ENCODE results near the gene PIK3CG. TPM values are rescaled to one million over a fixed set of nuclear protein-coding genes. Genes with fewer than 3 reads are reported as not detected.
"Not testable (repeated sequence)": the region's sequence is repeated elsewhere in the genome, so short reads cannot be mapped to it uniquely, and the experiment has no call there.

PIK3CG gene
- total RNA-seq, 3 donors from 2014 or later (not counting 1 experiment from before 2014, with no cell fraction given): 64.9 to 83.3 (median 78.2) TPM

- no peaks in the 10 kb centered on the region for H3K4me1 ChIP-seq (ENCODE audit: control insufficient read depth, insufficient read depth, low read length)
- no peak for TF ChIP-seq CTCF (IDR thresholded peaks at IDR 0.05)
- no peak overlapping the region for H3K4me3 Mint-ChIP-seq
- intact Hi-C loops (cut with micrococcal nuclease): no loop called here
- H3K4me1 Mint-ChIP-seq: no peaks in the 10 kb centered on the region
- H3K36me3 Mint-ChIP-seq: peaks cover 20% of the 10 kb centered on the region
- H3K27me3 Mint-ChIP-seq (ENCODE audit: low read depth in 2 of 2): no peaks in the 10 kb centered on the region
- H3K36me3 ChIP-seq (ENCODE audit: control insufficient read depth, insufficient read depth, low read length): no peaks in the 10 kb centered on the region
- H3K9me3 Mint-ChIP-seq: peaks cover 7 to 14% of the 10 kb centered on the region in 2 donors
- H3K4me3 ChIP-seq (ENCODE audit: low read length): no peak overlapping the region
- WGBS (ENCODE audit: insufficient coverage): 100% methylated on average over 1 of the region's 1 CpG
- ATAC-seq: no peak
- H3K27ac ChIP-seq (ENCODE audit: low read length): no peak overlapping the region
- H3K9me3 ChIP-seq (ENCODE audit: control insufficient read depth, insufficient read depth, low read length): no peaks in the 10 kb centered on the region
- no peaks in the 10 kb centered on the region for H3K27me3 ChIP-seq (ENCODE audit: control insufficient read depth, insufficient read depth, low read length)
- H3K27ac Mint-ChIP-seq: no peak overlapping the region
- DNase-seq: no peak
Measured at GRCh38 chr7:106916679-106917078, 51.6 kb downstream of the PIK3CG start.

GRCh38 chr7:106918991-106919390, 53.9 kb downstream of the PIK3CG start:
- Mint-ChIP-seq H3K36me3 (peaks cover 24% of the 10 kb centered on the region), H3K4me1 (no peaks in the 10 kb centered on the region), H3K9me3 (peaks cover 7 to 18% of the 10 kb centered on the region in 2 donors), H3K27me3 (ENCODE audit: low read depth in 2 of 2) (no peaks in the 10 kb centered on the region), H3K4me3 (no peak overlapping the region), H3K27ac (no peak overlapping the region)
- H3K36me3 ChIP-seq (ENCODE audit: control insufficient read depth, insufficient read depth, low read length): no peaks in the 10 kb centered on the region
- intact Hi-C loops (cut with micrococcal nuclease): no loop called here
- ATAC-seq (no peak), DNase-seq (no peak)
- no peaks in the 10 kb centered on the region for H3K27me3 ChIP-seq (ENCODE audit: control insufficient read depth, insufficient read depth, low read length)
- no peak for TF ChIP-seq CTCF (IDR thresholded peaks at IDR 0.05)
- 93% methylated on average over 3 of the region's 3 CpGs for WGBS (ENCODE audit: insufficient coverage)
- no peak overlapping the region for H3K4me3 ChIP-seq (ENCODE audit: low read length)
- no peaks in the 10 kb centered on the region for H3K9me3 ChIP-seq (ENCODE audit: control insufficient read depth, insufficient read depth, low read length)
- no peaks in the 10 kb centered on the region for H3K4me1 ChIP-seq (ENCODE audit: control insufficient read depth, insufficient read depth, low read length)
- H3K27ac ChIP-seq (ENCODE audit: low read length): no peak overlapping the region

- peaks cover 7 to 18% of the 10 kb centered on the region in 2 donors for H3K9me3 Mint-ChIP-seq
- ATAC-seq; intact Hi-C loops (cut with micrococcal nuclease): not testable (repeated sequence)
Measured at GRCh38 chr7:106924468-106924867, 59.4 kb downstream of the PIK3CG start.

GRCh38 chr7:106926892-106927291, 61.8 kb downstream of the PIK3CG start:
- intact Hi-C loops (cut with micrococcal nuclease): no loop called here
- Histone ChIP-seq H3K27me3 (ENCODE audit: control insufficient read depth, insufficient read depth, low read length) (no peaks in the 10 kb centered on the region), H3K4me1 (ENCODE audit: control insufficient read depth, insufficient read depth, low read length) (no peaks in the 10 kb centered on the region), H3K4me3 (ENCODE audit: low read length) (no peak overlapping the region), H3K9me3 (ENCODE audit: control insufficient read depth, insufficient read depth, low read length) (no peaks in the 10 kb centered on the region), H3K36me3 (ENCODE audit: control insufficient read depth, insufficient read depth, low read length) (no peaks in the 10 kb centered on the region), H3K27ac (ENCODE audit: low read length) (no peak overlapping the region)
- no peak for TF ChIP-seq CTCF (IDR thresholded peaks at IDR 0.05)
- Mint-ChIP-seq H3K27me3 (ENCODE audit: low read depth in 2 of 2) (no peaks in the 10 kb centered on the region), H3K4me1 (no peaks in the 10 kb centered on the region), H3K4me3 (no peak overlapping the region), H3K27ac (no peak overlapping the region), H3K9me3 (peaks cover 2 to 3% of the 10 kb centered on the region in 2 donors), H3K36me3 (peaks cover 2% of the 10 kb centered on the region)
- DNase-seq: no peak
- 100% methylated on average over 4 of the region's 4 CpGs for WGBS (ENCODE audit: insufficient coverage)
- ATAC-seq: no peak

More at GRCh38 chr7:106924468-106924867, 59.4 kb downstream of the PIK3CG start:
- H3K27ac Mint-ChIP-seq; H3K4me1 Mint-ChIP-seq; H3K4me1 ChIP-seq (ENCODE audit: control insufficient read depth, insufficient read depth, low read length); H3K4me3 ChIP-seq (ENCODE audit: low read length); H3K27me3 Mint-ChIP-seq (ENCODE audit: low read depth in 2 of 2); H3K9me3 ChIP-seq (ENCODE audit: control insufficient read depth, insufficient read depth, low read length); H3K27ac ChIP-seq (ENCODE audit: low read length); DNase-seq; H3K36me3 ChIP-seq (ENCODE audit: control insufficient read depth, insufficient read depth, low read length); H3K27me3 ChIP-seq (ENCODE audit: control insufficient read depth, insufficient read depth, low read length); H3K4me3 Mint-ChIP-seq: not testable (repeated sequence)
- no CpG with 5 or more reads among the region's 2 CpGs for WGBS (ENCODE audit: insufficient coverage)
- peaks cover 24% of the 10 kb centered on the region for H3K36me3 Mint-ChIP-seq
